ENCODE data around the gene VWDE. TPM values are rescaled to one million over a fixed set of nuclear protein-coding genes. Genes with fewer than 3 reads are reported as not detected.

The VWDE gene
- total and polyA plus RNA-seq, 10 of the 15 experiments (the other 5 are each of a cell fraction or from before 2014, with no cell fraction given): 0.74 to 2.1 (median 1.3) TPM

GRCh38 chr7:12434012-12434642 lies 30.5 kb upstream of the VWDE start:
- CTCF ChIA-PET: interaction anchor here (1.0 to 1.8 kb wide), 9 partner anchors 13 to 132 kb away, joined by 3 to 16 read pairs (median 5); no protein-coding TSS in a partner anchor
- H3K9me3 ChIP-seq (replicated peaks; ENCODE audit: control insufficient read depth, insufficient read depth, low read length): no peaks in the 10 kb centered on the region
- no peaks in the 10 kb centered on the region for H3K4me1 ChIP-seq (ENCODE audit: control insufficient read depth, insufficient read depth, low read length)
- H3K27ac ChIP-seq (ENCODE audit: control insufficient read depth, insufficient read depth): no peak overlapping the region
- no peak overlapping the region for H2AFZ ChIP-seq (ENCODE audit: control insufficient read depth, low read depth, low read length)
- in situ Hi-C loops (cut with MboI): no loop called here
- DNase-seq (ENCODE audit: low read depth, low spot score) (no peak), ATAC-seq (peak; percentile 52), FAIRE-seq (no peak)
- H3K36me3 ChIP-seq (ENCODE audit: control insufficient read depth in 2 of 2, insufficient read depth in 2 of 2, low read length in 1 of 2): no peaks in the 10 kb centered on the region
- RAD21 ChIA-PET (ENCODE audit: unreplicated experiment): interaction anchor here (1.0 to 1.1 kb wide), 2 partner anchors 56 to 61 kb away, joined by 3 to 6 read pairs; no protein-coding TSS in a partner anchor
- no peaks in the 10 kb centered on the region for H3K27me3 ChIP-seq (replicated peaks in 1 of 2; ENCODE audit: control insufficient read depth in 2 of 2, insufficient read depth in 2 of 2, low read length in 1 of 2)
- H3K79me2 ChIP-seq (ENCODE audit: control insufficient read depth, insufficient read depth, low read length): no peaks in the 10 kb centered on the region
- no peaks in the 10 kb centered on the region for H4K20me1 ChIP-seq (ENCODE audit: control insufficient read depth, insufficient read depth)
- no peak overlapping the region for H3K9ac ChIP-seq (ENCODE audit: control insufficient read depth, insufficient read depth, low read length)
- TF ChIP-seq CTCF (IDR thresholded peaks at IDR 0.05 in 2 of 3, conservative IDR thresholded peaks at IDR 0.05 in 1 of 3; ENCODE audit: control insufficient read depth in 2 of 3, extremely low read depth in 1 of 3, insufficient read depth in 1 of 3, low read depth in 3 of 3, low read length in 3 of 3): peak in 2 of 3 experiments; percentile 33 to 42; a peak in 4 of 6 replicates
- TF ChIP-seq RAD21 (IDR thresholded peaks at IDR 0.05; ENCODE audit: insufficient read depth, low read depth, low read length): 0 out of 2 replicates have a peak, but pooled peaks have one; percentile 23
- no peak for TF ChIP-seq E2F8 (IDR thresholded peaks at IDR 0.05; ENCODE audit: low read depth, partially characterized antibody)
- no peak overlapping the region for H3K4me2 ChIP-seq (ENCODE audit: control insufficient read depth, insufficient read depth)
- SMC1A ChIA-PET (ENCODE audit: uncharacterized antibody, unreplicated experiment): no interaction called here
- POLR2A ChIA-PET: no interaction called here
- no TSS peak for BruUV-seq (replicated peaks)
- intact Hi-C loops (cut with micrococcal nuclease; ENCODE audit: unreplicated experiment): loop anchor here (10.0 kb wide), 1 partner anchor 61 kb away; no protein-coding TSS in a partner anchor
- H3K4me3 ChIP-seq: no peak overlapping the region

Measured in GM12878 (cell line).